Tongue (tissue), 2 donors: ENCODE results near the gene DHRS13. TPM values are rescaled to one million over a fixed set of nuclear protein-coding genes. Genes with fewer than 3 reads are reported as not detected.
"Not testable (repeated sequence)": the region's sequence is repeated elsewhere in the genome, so short reads cannot be mapped to it uniquely, and the experiment has no call there.

ENCODE experiments used
- DNase-seq: peaks from one replicate; pipeline ENCODE4 v3.0.0-alpha.2; 2015
- total RNA-seq: library from RNA; depleted of rRNA; stranded (reverse); fragments of >200 nt; gene quantifications from one replicate; pipeline ENCODE4 v1.2.3, GENCODE V29; 2014

Gene DHRS13
- total RNA-seq, 1 donor from 2014 or later = 18.2 TPM

DNA sequence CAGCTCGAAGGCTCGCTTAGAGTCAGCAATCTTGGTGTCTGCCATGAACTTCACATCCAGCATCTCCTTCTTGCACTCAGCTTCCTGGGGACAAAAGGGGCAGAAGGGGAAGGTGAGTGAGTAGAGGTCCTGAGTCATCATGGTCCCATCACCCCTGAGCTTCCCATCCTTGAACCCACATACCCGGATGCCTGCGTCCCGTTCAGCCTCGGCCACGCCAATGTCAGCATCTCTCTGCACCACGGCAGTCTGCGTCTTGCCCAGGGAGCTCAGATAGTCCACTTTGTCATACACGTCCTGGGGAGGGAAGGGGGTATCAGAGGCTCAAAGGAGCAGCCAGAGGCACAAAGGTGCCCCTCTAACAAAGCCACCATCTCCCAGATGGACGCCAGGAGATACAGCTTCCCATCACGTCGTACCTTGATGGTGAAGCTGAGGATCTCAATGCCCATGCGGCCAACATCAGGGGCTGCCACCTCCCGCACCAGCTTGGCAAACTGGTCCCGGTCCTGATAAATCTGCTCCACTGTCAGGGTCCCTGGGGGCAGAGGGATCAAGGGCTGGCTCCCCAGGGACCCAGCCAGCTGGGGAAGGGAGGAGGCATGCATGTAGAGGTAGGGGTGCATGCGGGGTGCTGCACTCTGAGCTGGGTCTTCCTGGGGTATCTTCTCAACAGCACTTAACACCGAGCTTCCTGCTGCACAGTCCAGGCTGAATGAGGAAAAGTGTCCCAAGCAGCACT is 20.6 kb downstream of the DHRS13 start:
- DNase-seq = no peak

DNA sequence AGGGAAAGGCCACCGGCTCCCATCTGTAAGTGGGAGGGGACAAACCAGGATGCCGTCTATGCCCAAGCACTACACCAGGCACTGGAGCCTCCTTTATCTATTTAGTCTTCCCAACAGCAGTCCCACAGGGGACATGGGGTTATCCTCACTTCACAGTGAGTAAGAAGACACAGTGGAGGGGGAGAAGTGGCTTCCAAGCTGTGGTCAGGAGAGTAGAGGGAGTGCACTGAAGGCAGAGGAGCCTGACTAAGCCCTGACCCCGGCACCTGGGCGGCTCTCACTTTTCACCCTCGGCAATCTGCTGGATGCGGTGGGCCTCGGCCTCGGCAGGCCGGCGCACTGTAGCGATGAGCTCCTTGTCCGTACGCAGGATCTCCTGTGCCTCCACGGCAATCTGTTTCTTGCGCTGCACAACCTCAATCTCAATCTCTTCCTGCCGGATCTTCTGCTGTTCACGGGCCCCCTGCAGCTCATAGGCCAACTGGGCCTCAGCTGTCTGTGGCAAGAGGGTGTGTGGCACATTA is 21.3 kb downstream of the DHRS13 start:
- DNase-seq = no peak

DNA sequence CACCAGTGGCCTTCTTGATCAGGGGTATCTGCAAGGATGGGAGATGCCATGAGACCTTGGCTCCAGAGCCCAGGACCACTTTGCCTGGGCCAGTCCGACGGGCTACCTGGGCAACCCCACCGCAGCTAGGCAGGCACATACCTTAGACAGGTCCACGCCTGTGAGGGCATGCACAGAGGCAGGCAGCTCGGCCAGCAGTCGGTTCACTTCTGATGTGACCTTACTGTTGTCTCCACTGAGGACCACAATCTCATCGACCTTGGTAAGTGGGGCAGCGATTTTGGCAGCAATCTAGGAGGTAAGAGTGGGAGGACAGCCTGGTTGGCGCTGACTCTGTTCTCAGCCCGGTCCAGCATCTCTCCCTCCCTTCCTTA is 22.3 kb downstream of the DHRS13 start:
- DNase-seq = no peak

DNA sequence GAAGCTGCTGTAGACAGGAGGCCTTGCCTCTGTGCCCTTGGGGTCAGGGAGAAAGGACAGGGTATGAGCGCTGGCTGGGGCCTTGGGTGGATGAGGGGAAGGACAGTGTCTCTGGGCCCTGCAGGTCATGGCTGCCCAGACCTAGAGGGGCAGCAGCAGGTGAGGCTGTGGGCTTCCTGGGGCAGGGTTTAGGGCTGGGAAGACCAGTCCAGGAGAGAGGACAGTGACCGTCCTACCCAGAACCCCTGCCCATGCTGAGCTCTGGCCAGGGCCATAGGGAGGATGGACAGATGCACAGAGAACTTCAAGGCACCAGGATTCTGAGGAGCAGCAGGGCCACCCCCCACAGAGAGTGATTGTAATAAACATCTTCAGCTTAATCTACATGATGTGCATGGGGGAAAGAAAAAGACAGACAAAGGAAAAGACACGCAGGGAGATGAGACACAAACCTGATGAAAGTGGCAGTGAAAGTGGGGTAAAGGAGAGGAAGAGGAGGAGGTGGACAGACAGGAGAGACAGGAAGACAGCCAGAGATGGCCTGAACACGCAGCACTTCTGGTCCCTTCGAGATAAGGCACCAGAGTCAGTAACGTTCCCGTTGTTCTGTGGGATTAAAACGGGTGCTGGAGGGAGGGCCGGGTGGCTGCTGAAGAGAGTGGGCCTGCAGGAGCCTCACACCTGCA is 22.9 kb downstream of the DHRS13 start:
- no peak for DNase-seq

DNA sequence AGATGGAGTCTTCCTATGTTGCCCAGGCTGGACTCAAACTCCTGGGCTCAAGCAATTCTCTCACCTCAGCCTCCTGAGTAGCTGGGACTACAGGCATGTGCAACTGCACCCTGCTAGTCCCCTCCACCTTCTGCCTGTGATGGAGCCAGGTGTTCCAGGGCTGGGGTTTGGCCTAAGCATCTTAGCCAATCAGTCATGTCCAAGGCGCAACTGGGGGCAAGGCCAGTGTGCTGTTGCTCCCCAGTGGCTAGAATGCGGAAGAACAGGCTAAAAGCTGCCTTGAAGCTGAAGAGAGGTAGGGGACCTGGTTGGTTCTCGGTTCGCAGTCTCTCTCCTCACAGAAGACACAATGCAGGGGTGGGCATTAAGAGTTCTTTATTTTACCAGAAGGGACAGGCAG is 23.9 kb downstream of the DHRS13 start:
- no peak for DNase-seq

DNA sequence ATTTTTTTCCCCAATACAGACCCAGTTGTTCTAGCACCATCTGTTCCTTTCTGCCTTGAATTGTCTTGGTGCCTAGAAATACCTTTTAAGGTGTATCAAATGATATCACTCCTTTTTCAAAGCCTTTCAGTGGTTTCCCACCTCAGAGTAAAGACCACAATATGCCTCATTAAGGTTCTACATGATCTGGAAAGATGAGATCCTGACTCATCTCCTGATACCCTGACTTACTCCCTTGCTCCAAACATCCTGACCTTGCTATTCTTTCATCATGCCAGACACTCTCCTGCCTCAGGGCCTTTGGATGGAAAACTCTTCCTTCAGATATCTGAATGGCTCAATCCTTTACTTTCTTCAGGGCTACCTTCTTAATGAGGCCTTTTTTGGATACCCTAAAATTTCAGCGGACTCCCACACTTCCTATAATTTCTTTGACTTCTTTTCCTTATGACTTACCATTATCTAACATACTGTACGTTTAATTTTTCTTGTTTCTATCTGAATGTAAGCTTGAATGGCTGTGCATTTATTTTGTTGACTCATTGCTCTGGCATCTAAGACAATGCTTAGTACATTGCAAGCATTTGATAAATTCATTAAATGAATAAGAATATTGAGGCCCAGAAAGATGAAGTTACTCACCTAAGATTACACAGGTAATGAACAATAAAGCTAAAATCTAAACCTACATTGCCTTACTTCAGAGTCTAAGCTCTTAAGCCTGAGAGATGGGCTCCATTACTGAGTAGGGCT is 24.5 kb downstream of the DHRS13 start:
- no peak for DNase-seq

DNA sequence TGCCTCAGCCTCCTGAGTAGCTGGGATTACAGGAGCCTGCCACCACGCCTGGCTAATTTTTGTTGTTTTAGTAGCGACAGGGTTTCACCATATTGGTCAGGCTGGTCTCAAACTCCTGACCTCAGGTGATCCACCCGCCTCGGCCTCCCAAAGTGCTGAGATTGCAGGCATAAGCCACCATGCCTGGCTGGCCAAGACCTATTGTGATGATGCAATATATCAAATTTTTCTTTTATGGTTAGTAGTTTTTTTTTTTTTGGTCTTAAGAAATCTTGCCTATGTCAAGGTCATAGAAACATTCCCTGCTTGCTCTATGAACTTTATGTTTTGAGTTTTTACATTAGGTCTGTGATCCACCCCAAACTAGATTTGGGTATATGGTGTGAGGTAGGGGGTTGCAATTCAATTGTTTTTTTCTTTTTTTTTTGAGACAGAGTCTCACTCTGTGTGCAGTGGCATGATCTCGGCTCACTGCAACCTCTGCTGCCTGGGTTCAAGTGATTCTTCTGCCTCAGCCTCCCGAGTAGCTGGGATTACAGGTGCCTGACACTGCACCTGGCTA is 25.6 kb downstream of the DHRS13 start:
- not testable (repeated sequence) for DNase-seq

DNA sequence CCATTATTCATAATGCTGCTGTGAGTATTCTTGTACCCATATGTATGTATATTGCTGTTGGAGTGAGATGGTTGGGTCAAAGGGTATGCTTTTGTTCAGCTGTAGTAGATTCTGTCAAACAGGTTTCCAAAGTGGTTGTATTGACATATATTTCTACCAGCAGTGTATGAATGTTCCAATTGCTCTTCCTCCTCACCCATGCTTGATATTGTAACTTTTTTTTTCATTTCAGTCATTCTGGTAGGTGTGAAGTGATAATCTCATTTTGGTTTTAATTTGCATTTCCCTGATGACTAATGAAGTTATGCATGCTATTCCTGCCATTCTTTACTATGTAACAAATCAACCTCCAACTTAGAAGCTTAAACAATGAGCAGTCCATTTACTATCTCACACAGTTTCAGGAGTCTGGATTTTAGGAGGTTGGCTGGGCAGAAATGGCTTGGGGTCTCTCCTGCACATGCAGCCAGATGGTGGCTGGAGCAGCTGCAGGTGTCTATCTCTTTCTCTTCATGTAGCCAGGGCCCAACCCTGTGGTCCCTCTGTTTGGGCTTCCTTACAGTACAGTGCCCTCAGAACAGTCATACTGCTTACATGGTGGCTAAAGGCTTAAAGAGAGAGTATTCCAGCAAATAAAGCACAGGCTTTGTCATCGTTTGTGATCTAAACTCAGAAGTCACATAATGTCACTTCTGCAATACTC is 26.9 kb downstream of the DHRS13 start:
- no peak for DNase-seq

- DNase-seq = no peak
Observed at GRCh38 chr17:28874750-28875149, 28.1 kb downstream of the DHRS13 start.

GRCh38 chr17:28873839-28874238 is 29.0 kb downstream of the DHRS13 start:
- no peak for DNase-seq

DNA sequence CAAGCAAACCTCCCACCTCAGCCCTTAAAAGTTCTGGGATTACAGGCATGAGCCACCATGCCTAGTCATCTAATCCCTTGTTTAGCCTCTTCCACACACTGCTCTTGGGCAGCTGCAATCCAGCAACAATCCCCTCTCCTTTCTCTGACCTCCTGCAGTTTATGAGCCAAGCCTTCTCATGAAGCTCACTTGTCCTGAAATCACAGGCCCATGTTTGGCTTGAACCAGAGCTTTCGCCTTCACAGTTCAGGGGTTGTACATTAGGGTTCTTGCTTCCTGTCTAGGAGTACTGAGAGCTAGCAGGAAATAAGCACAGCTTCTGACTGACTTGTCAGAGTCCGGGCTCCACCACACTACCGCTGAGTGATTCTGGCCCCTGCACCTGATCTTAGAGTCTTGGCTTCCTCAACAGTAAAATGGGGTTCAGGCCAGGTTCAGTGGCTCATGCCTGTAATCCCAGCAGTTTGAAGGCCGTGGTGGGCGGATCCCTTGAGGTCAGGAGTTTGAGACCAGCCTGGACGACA is 31.8 kb downstream of the DHRS13 start:
- no peak for DNase-seq

DNA sequence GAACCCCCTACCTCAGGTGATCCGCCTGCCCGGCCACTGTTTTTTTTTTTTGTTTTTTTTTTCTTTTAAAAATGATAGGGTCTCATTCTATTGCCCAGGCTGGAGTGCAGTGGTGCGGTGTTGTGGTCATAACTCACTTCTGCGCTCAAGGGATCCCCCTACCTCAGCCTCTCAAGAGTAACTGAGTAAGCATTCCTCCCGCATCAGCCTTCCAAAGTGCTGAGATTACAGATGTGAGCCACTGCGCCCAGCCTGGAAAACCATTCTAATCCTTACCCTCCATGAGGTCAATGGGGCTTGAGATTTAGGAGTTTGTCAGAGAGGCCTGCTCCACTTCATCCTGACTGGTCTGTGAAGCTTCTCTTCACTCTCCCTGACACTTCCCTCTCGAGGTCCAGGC is 35.6 kb downstream of the DHRS13 start:
- no peak for DNase-seq

GRCh38 chr17:28865946-28866752 is 36.7 kb downstream of the DHRS13 start:
- DNase-seq = no peak

GRCh38 chr17:28864991-28865849 is 37.7 kb downstream of the DHRS13 start:
- no peak for DNase-seq

DNA sequence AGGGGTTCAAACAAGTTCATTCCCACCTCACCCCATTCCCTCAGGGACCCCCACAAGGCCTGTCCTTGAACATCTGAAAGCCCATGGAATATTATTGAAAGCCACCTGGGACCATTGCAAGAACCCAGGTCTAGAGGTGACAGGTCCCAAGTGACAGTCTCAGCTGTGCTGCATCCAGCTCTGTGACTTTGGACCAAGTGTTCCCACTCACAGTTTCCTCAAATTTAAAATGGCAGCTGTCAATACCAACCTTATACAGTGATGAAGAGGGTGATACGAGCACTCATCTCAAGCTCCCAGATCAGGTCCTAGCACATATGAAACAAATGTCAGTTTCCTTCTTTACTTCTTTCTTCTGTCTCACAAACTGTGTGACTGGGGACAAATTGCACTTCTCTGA is 38.9 kb downstream of the DHRS13 start:
- no peak for DNase-seq

DNA sequence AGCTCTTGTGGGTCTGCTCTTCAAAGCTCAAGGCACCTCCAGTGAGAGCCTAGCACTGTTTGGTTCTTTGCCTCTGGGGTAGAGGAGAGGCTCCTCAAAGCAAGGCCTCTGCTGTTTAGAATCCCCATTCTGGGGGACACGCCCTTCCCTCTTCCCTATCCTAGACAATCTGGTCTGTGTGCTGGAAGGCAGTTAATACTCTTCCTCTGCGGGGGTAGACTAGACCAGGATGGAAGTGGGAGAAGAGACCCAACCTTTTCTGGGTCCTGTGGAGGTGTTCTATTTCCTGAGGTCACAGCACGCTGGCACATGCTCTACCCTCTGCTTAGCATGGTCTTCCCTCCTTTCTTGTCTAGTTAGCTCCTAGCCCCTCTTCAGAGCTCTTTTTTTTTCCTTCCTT is 40.3 kb downstream of the DHRS13 start:
- DNase-seq = no peak

DNA sequence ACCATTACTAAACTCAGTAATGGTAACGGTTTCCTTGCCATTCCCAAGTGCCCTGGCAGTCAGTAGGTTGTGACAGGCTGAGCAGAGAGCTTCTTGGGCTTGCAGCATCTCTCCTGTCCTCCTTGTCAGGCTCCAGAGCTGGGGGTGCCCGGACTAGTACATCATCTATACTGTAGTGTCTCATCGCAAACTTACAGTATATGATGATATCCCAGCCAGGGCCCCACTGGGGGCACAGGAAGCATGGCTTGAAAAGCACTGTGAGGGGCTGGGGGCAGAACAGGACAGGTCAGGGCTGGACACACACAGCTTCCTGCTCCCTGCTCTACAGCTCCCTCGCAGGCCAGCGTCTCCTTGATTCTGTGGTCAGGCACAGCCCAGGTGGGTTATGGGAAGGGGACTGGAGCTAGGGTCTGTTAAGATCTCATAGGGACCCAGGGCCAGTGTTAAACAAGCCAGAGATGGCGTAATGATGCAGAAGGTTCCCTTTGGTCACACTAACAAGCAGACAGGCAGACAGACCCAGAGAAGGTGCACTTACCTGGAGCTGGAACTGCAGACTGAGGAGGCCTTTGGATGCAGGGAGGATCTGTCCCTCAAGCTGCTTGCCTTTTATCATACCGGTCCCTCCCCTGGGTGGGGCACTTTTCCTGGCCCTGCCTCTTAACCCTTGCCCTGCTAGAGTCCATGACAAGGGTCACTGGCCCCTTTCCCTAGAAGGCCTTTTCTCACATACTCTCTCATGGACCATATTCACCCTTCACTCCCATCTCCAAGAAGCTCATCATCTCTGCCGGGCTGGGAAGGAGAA is 41.3 kb downstream of the DHRS13 start:
- no peak for DNase-seq

DNA sequence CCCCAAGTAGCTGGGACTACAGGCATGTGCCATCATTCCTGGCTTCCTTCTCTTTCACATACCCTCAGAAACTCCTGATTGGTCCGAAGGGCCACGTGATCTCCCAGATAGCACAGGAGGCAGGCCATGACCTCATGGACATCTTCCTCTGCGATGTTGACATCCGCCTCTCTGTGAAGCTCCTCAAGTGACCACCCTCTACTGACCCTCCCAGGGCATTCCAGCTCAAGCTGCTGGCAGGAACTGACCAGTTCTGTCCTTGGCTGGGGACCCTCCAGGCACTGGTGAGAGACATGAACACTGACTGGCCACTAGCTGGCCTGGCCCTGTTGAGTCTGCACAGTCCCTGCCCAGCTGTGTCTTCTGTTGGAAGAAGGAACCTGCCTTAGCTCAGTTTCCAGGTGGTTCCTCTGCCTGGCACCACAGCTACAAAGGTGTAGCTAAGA is 42.5 kb downstream of the DHRS13 start:
- DNase-seq = no peak

DNA sequence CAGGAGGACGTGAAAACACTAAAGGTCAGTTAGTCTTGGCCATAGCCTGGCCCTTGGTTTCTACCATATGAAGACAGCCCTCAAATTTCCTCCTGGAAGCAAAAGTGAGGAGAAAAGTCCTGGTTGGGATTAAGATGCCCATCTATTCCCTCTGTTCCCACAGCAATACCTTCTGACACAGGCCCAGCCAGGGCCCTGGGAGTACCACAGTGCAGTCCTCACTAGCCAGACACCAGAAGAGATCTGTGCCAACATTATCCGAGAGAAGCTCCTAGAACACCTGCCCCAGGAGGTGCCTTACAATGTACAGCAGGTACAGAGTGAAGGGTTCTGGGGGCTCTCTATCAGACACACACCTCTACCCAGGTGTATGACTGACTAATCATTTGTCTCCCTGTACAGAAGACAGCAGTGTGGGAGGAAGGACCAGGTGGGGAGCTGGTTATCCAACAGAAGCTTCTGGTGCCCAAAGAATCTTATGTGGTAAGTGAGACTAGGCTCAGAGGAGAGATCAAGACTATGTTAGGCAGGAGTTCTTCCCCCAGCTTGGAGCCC is 44.0 kb downstream of the DHRS13 start:
- no peak for DNase-seq
